Measurements from ENCODE around the gene NCR3LG1. TPM values are rescaled to one million over a fixed set of nuclear protein-coding genes. Genes with fewer than 3 reads are reported as not detected.

Gene NCR3LG1
- total RNA-seq, 4 donors from 2014 or later, result 1.5 to 6.1 (median 2.9) TPM

- DNase-seq, result no peak
- Histone ChIP-seq H3K9me3 (no peaks in the 10 kb centered on the region), H3K4me1 (peaks cover 4 to 19% (median 9%) of the 10 kb centered on the region in 3 donors), H3K27ac (no peak overlapping the region), H3K27me3 (peaks cover 0 to 18% (median 0%) of the 10 kb centered on the region in 4 donors), H3K36me3 (peaks cover 0 to 10% (median 0%) of the 10 kb centered on the region in 3 donors), H3K4me3 (no peak overlapping the region)
- intact Hi-C loops (cut with DNase I), result no loop called here
- TF ChIP-seq CTCF (IDR thresholded peaks at IDR 0.05) (no peak), POLR2A (IDR thresholded peaks at IDR 0.05) (no peak)
- 63 to 66% methylated on average over 1 of the region's 1 CpG for WGBS, 2 donors
These were observed 3.9 kb upstream of the NCR3LG1 start for GRCh38 chr11:17347676-17348075.

GRCh38 chr11:17350455-17351171 lies 987 bp upstream of the NCR3LG1 start:
- Histone ChIP-seq H3K4me1 (peaks cover 4 to 38% (median 14%) of the 10 kb centered on the region in 3 donors), H3K9me3 (no peaks in the 10 kb centered on the region), H3K4me3 (no peak overlapping the region), H3K27ac (no peak overlapping the region), H3K36me3 (no peaks in the 10 kb centered on the region), H3K27me3 (peaks cover 0 to 21% (median 0%) of the 10 kb centered on the region in 4 donors)
- WGBS, 2 donors, result 89 to 93% methylated on average over 7 of the region's 7 CpGs
- intact Hi-C loops (cut with DNase I), result no loop called here
- DNase-seq, result no peak
- no peak for TF ChIP-seq POLR2A (IDR thresholded peaks at IDR 0.05)
- TF ChIP-seq CTCF (IDR thresholded peaks at IDR 0.05), result no peak

GRCh38 chr11:17351172-17351509 lies 459 bp upstream of the NCR3LG1 start:
- intact Hi-C loops (cut with DNase I), result no loop called here
- H3K27me3 ChIP-seq, result peaks cover 0 to 21% (median 0%) of the 10 kb centered on the region in 4 donors
- H3K4me3 ChIP-seq, result peak overlapping the region; percentile 48 to 74 (median 61)
- WGBS, 2 donors, result 29 to 30% methylated on average over 6 to 12 of the region's 12 CpGs
- no peaks in the 10 kb centered on the region for H3K36me3 ChIP-seq
- no peak for DNase-seq
- TF ChIP-seq POLR2A (IDR thresholded peaks at IDR 0.05), result no peak
- TF ChIP-seq CTCF (IDR thresholded peaks at IDR 0.05), result peak in 2 of 6 experiments; percentile 17 to 21
- no peaks in the 10 kb centered on the region for H3K9me3 ChIP-seq
- H3K4me1 ChIP-seq, result peaks cover 4 to 38% (median 14%) of the 10 kb centered on the region in 3 donors
- H3K27ac ChIP-seq, result peak overlapping the region in 2 of 4 donors; percentile 63 to 90

- 0 to 1% methylated on average over 36 to 37 of the region's 69 CpGs for WGBS, 2 donors
- H3K4me3 ChIP-seq, result peak overlapping the region; percentile 48 to 74 (median 61)
- intact Hi-C loops (cut with DNase I), result no loop called here
- H3K9me3 ChIP-seq, result no peaks in the 10 kb centered on the region
- no peak for DNase-seq
- H3K36me3 ChIP-seq, result peaks cover 0 to 3% (median 0%) of the 10 kb centered on the region in 3 donors
- peak overlapping the region; percentile 72 to 90 (median 80) for H3K27ac ChIP-seq
- peaks cover 0 to 21% (median 0%) of the 10 kb centered on the region in 4 donors for H3K27me3 ChIP-seq
- TF ChIP-seq POLR2A (IDR thresholded peaks at IDR 0.05), result no peak
- TF ChIP-seq CTCF (IDR thresholded peaks at IDR 0.05), result no peak
- peaks cover 4 to 38% (median 14%) of the 10 kb centered on the region in 3 donors for H3K4me1 ChIP-seq
These were observed 1.6 kb downstream of the NCR3LG1 start for GRCh38 chr11:17352950-17353820.
